ENCODE results near the gene NRG3. TPM values are rescaled to one million over a fixed set of nuclear protein-coding genes. Genes with fewer than 3 reads are reported as not detected.

Gene NRG3
- total and polyA plus RNA-seq, 8 donors, result 0.14 to 0.59 (median 0.25) TPM; not detected in 2

DNA sequence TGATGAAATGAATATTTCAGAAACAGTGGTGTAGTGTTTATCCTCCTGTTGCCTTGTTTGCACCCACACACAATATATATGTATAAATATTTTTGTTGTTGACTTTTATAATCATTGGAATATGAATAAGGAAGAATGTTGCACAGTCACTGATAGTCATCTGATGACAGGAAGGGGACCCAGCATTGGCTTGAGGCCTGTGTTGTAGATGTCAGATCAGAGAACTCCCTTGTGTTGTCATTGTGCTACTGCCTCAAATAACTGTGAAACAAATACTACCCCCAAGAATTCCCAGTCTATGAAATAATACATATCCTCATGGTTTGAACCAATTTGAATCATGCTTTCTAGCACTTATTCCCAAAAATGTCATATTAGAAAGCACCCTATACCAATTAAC lies 84.0 kb downstream of the NRG3 start:
- intact Hi-C loops (cut with DNase I), result no loop called here
- Histone ChIP-seq H3K4me3 (no peak overlapping the region), H3K27ac (no peak overlapping the region), H3K36me3 (no peaks in the 10 kb centered on the region), H3K9me3 (no peaks in the 10 kb centered on the region), H3K4me1 (no peaks in the 10 kb centered on the region), H3K27me3 (no peaks in the 10 kb centered on the region)
- ATAC-seq, result no peak
- no peak for FAIRE-seq
- DNase-seq, result no peak
- TF ChIP-seq, protein P1, sequence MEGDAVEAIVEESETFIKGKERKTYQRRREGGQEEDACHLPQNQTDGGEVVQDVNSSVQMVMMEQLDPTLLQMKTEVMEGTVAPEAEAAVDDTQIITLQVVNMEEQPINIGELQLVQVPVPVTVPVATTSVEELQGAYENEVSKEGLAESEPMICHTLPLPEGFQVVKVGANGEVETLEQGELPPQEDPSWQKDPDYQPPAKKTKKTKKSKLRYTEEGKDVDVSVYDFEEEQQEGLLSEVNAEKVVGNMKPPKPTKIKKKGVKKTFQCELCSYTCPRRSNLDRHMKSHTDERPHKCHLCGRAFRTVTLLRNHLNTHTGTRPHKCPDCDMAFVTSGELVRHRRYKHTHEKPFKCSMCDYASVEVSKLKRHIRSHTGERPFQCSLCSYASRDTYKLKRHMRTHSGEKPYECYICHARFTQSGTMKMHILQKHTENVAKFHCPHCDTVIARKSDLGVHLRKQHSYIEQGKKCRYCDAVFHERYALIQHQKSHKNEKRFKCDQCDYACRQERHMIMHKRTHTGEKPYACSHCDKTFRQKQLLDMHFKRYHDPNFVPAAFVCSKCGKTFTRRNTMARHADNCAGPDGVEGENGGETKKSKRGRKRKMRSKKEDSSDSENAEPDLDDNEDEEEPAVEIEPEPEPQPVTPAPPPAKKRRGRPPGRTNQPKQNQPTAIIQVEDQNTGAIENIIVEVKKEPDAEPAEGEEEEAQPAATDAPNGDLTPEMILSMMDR (IDR thresholded peaks at IDR 0.05), result no peak

DNA sequence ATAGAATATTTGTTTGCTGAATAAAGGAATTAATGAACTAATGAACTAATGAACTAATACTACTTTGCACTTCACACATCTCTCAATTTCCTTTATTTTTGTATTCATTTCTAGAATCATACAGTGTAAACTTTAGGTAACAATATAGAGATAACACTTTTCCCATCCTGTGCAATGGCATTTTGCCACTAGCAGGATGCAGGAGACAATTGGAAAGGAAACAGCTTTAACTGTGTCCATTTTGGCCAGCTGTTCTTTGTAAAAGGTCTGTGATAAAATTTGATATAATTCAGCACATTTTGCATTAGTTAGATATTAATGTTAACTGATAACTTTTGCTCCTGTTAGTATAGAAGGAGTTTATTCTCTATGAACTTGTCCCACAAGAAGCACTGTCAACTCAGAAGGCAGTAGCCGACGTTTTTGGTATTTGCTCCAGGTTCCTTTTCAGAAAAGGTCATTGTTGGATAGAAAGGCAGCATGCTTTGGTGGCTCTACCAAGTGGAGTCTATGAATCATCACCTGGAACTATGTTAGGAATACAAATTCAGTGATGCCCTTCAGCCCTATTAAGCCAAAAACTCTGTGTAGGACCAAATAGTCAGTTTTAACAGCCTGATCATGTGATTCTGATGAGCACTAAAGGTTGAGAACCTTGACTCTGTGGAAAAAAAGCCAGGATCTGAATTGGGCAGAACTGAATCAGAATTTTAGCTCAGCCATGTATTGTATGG lies 86.6 kb downstream of the NRG3 start:
- Histone ChIP-seq H3K9me3 (no peaks in the 10 kb centered on the region), H3K36me3 (no peaks in the 10 kb centered on the region), H3K4me1 (no peaks in the 10 kb centered on the region), H3K4me3 (no peak overlapping the region), H3K27me3 (no peaks in the 10 kb centered on the region), H3K27ac (no peak overlapping the region)
- WGBS, 2 donors, result 38% methylated on average over 2 of the region's 2 CpGs
- FAIRE-seq (no peak), ATAC-seq (no peak), DNase-seq (no peak)
- intact Hi-C loops (cut with DNase I), result no loop called here
- TF ChIP-seq, protein P1 (IDR thresholded peaks at IDR 0.05), result no peak

DNA sequence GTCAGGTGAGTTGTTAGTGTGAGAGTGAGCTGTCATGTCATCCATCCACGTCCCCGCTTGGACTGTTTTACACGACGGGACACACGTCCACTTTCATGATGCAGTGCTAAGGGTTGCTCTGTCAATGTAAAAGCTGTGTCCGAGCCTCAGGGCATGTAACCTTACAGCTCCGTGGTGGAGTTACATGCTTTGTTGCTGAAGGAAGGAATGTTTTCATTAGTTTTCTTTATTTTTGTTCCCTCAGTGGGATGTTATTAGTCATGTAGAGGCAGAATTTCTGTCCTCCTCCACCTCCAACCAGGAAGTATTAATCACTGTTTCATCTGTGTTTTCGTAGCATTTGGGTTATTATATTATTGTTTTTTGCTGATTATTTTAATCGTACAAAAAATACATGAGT lies 88.6 kb downstream of the NRG3 start:
- ATAC-seq (no peak), DNase-seq (no peak), FAIRE-seq (no peak)
- H3K36me3 ChIP-seq, result no peaks in the 10 kb centered on the region
- 77 to 86% methylated on average over 9 of the region's 9 CpGs for WGBS, 2 donors
- no peak overlapping the region for H3K4me3 ChIP-seq
- TF ChIP-seq, protein P1 (IDR thresholded peaks at IDR 0.05), result no peak
- intact Hi-C loops (cut with DNase I), result no loop called here
- H3K9me3 ChIP-seq, result no peaks in the 10 kb centered on the region
- no peaks in the 10 kb centered on the region for H3K4me1 ChIP-seq
- no peak overlapping the region for H3K27ac ChIP-seq
- no peaks in the 10 kb centered on the region for H3K27me3 ChIP-seq

DNA sequence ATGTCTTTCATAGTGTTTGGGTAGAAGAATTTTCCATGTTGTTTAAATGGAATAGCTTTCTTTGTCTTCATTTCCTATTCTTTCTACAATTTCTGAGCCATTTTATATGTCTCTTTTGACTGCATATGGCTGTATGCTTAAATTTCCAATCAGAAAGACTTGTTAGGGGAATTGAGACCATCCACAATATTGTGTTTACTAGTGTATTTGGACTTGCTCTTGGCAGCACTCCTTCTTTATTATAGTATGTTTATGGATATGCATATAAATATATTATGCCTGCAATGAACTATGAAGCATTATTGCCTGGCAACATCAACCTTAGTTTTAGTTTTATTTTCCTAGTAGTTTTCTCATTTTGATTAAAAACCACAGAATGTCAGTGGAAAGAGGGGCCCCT lies 92.7 kb downstream of the NRG3 start:
- intact Hi-C loops (cut with DNase I), result no loop called here
- Histone ChIP-seq H3K36me3 (no peaks in the 10 kb centered on the region), H3K4me1 (no peaks in the 10 kb centered on the region), H3K4me3 (no peak overlapping the region), H3K27me3 (no peaks in the 10 kb centered on the region), H3K9me3 (no peaks in the 10 kb centered on the region), H3K27ac (no peak overlapping the region)
- FAIRE-seq (no peak), ATAC-seq (no peak), DNase-seq (no peak)
- TF ChIP-seq, protein P1 (IDR thresholded peaks at IDR 0.05), result no peak

DNA sequence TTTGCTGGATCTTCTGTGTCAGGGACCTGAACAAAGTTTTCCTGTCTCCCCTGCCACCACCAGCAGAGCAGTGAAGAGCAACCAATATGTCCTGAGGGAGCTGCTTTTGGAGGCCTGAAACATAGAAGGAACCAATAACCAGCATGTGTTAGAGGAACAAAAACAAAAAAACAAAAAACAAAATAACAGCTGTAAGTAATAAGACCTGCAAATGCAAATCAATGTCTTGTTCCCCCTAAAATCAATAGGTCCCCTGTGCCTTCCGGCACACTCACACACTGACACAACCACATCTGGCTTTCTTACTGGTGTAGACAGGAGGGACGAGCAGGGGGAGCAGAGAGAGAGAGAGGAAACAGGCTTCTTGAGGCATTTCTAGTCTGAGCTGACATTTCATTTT lies 94.1 kb downstream of the NRG3 start:
- H3K27me3 ChIP-seq, result no peaks in the 10 kb centered on the region
- TF ChIP-seq, protein P1 (IDR thresholded peaks at IDR 0.05), result no peak
- ATAC-seq, result no peak
- no peak for DNase-seq
- FAIRE-seq, result no peak
- no peaks in the 10 kb centered on the region for H3K4me1 ChIP-seq
- H3K9me3 ChIP-seq, result no peaks in the 10 kb centered on the region
- intact Hi-C loops (cut with DNase I), result no loop called here
- H3K4me3 ChIP-seq, result no peak overlapping the region
- H3K27ac ChIP-seq, result no peak overlapping the region
- 46 to 56% methylated on average over 2 of the region's 2 CpGs for WGBS, 2 donors
- no peaks in the 10 kb centered on the region for H3K36me3 ChIP-seq
